SU-DHL-6 (cell line): Measurements from ENCODE around the gene IL1RL2.

ENCODE experiments used
- H2AFZ ChIP-seq: fragments of 200-600 bp; sonication (generic); 2 replicates; pipeline ENCODE4 v1.6.1; 2014; ENCODE audit warnings: low read depth, mild to moderate bottlenecking, moderate library complexity, mixed read lengths, antibody characterized with exemption, low read length; ENCODE audit not compliant: severe bottlenecking
- H3F3A ChIP-seq: fragments of 200-600 bp; shearing (Covaris generic); 2 replicates; pipeline ENCODE4 v1.6.0; 2016; ENCODE audit warnings: antibody characterized with exemption, mild to moderate bottlenecking; ENCODE audit not compliant: insufficient read depth
- H3K27ac ChIP-seq: fragments of 200-600 bp; sonication (generic); 2 replicates; pipeline ENCODE4 v1.5.1; 2016; ENCODE audit warnings: low read depth, mild to moderate bottlenecking, low read length, moderate library complexity, mixed read lengths
- H3K27me3 ChIP-seq: fragments of 200-600 bp; sonication (generic), shearing (Covaris generic); 2 replicates; pipeline ENCODE4 v1.6.0; 2014; ENCODE audit warnings: mild to moderate bottlenecking, low read length
- H3K36me3 ChIP-seq: fragments of 200-600 bp; sonication (generic); 2 replicates; pipeline ENCODE4 v1.6.1; 2014; ENCODE audit warnings: mild to moderate bottlenecking, low read length, mixed read lengths
- H3K4me2 ChIP-seq: fragments of 300-600, 200-600 bp; shearing (Covaris generic), sonication (generic); 2 replicates; pipeline ENCODE4 v1.6.0; 2014; ENCODE audit warnings: low read length, low read depth, mild to moderate bottlenecking; ENCODE audit not compliant: poor library complexity, severe bottlenecking
- H3K4me3 ChIP-seq: fragments of 200-600 bp; sonication (generic); 2 replicates; pipeline ENCODE4 v1.5.1; 2014; ENCODE audit warnings: antibody characterized with exemption, low read length, mild to moderate bottlenecking, mixed read lengths; ENCODE audit not compliant: insufficient read depth, poor library complexity, severe bottlenecking
- H3K79me2 ChIP-seq: fragments of 200-600 bp; sonication (generic); 2 replicates; pipeline ENCODE4 v1.6.1; 2014; ENCODE audit warnings: mild to moderate bottlenecking, low read length, moderate library complexity; ENCODE audit not compliant: insufficient read depth
- H3K9ac ChIP-seq: fragments of 200-600 bp; sonication (generic); 2 replicates; pipeline ENCODE4 v1.7.0; 2014; ENCODE audit warnings: mild to moderate bottlenecking, low read length
- H3K9me2 ChIP-seq: fragments of 200-600 bp; sonication (generic); replicated peaks from 2 replicates; pipeline ENCODE4 v1.6.1; 2014; ENCODE audit warnings: low read length; ENCODE audit not compliant: insufficient read depth
- H3K9me3 ChIP-seq: fragments of 200-600 bp; sonication (generic); 2 replicates; pipeline ENCODE4 v1.6.1; 2014; ENCODE audit warnings: low read length, mixed read lengths; ENCODE audit not compliant: insufficient read depth
- H4K20me1 ChIP-seq: fragments of 200-600 bp; sonication (generic); 2 replicates; pipeline ENCODE4 v1.6.1; 2014; ENCODE audit warnings: low read depth, mild to moderate bottlenecking, antibody characterized with exemption, low read length, moderate library complexity, mixed read lengths
- CTCF ChIP-seq: fragments of 200-600 bp; sonication (generic); IDR thresholded peaks from one replicate; pipeline ENCODE4 v1.5.1; 2017; ENCODE audit warnings: antibody characterized with exemption, mild to moderate bottlenecking, low read length, moderate library complexity; ENCODE audit not compliant: insufficient read depth, poor library complexity, severe bottlenecking
- EZH2phosphoT487 ChIP-seq: fragments of 200-600 bp; sonication (generic), shearing (Covaris generic); conservative IDR thresholded peaks from 2 replicates; pipeline ENCODE4 v1.6.1; 2018; ENCODE audit warnings: mild to moderate bottlenecking, antibody characterized with exemption, low read length, moderate library complexity, mixed read lengths

The IL1RL2 gene

GRCh38 chr2:102279391-102279735 lies 92.5 kb downstream of the IL1RL2 start:
- TF ChIP-seq CTCF: no peak
- no peak for TF ChIP-seq EZH2phosphoT487
- no peak overlapping the region for H2AFZ ChIP-seq
- H3K9me2 ChIP-seq: no peaks in the 10 kb centered on the region
- peaks cover 8% of the 10 kb centered on the region; the same call in 1 of the 2 replicates for H3K9me3 ChIP-seq
- no peak overlapping the region for H3K4me2 ChIP-seq
- no peak overlapping the region for H3K9ac ChIP-seq
- no peaks in the 10 kb centered on the region for H3K36me3 ChIP-seq
- H4K20me1 ChIP-seq: no peaks in the 10 kb centered on the region
- no peaks in the 10 kb centered on the region for H3K27me3 ChIP-seq
- H3K4me3 ChIP-seq: no peak overlapping the region
- H3K79me2 ChIP-seq: no peaks in the 10 kb centered on the region
- no peak overlapping the region for H3K27ac ChIP-seq
- no peaks in the 10 kb centered on the region for H3F3A ChIP-seq

GRCh38 chr2:102282678-102283091 lies 95.9 kb downstream of the IL1RL2 start:
- no peaks in the 10 kb centered on the region for H3K36me3 ChIP-seq
- H3K9ac ChIP-seq: no peak overlapping the region
- H3K4me2 ChIP-seq: no peak overlapping the region
- H3F3A ChIP-seq: no peaks in the 10 kb centered on the region
- H3K27ac ChIP-seq: no peak overlapping the region
- TF ChIP-seq EZH2phosphoT487: no peak
- TF ChIP-seq CTCF: no peak
- H3K4me3 ChIP-seq: no peak overlapping the region
- H3K9me3 ChIP-seq: no peaks in the 10 kb centered on the region
- H4K20me1 ChIP-seq: no peaks in the 10 kb centered on the region
- no peak overlapping the region for H2AFZ ChIP-seq
- H3K9me2 ChIP-seq: no peaks in the 10 kb centered on the region
- H3K79me2 ChIP-seq: no peaks in the 10 kb centered on the region
- H3K27me3 ChIP-seq: no peaks in the 10 kb centered on the region

- Histone ChIP-seq H3K27ac (no peak overlapping the region), H2AFZ (no peak overlapping the region), H3K4me2 (no peak overlapping the region), H3K9ac (no peak overlapping the region), H3F3A (no peaks in the 10 kb centered on the region), H3K79me2 (no peaks in the 10 kb centered on the region), H3K27me3 (no peaks in the 10 kb centered on the region), H4K20me1 (no peaks in the 10 kb centered on the region), H3K9me2 (no peaks in the 10 kb centered on the region), H3K9me3 (no peaks in the 10 kb centered on the region), H3K4me3 (no peak overlapping the region), H3K36me3 (no peaks in the 10 kb centered on the region)
- TF ChIP-seq EZH2phosphoT487 (no peak), CTCF (no peak)
Measured at GRCh38 chr2:102283996-102284395, 97.2 kb downstream of the IL1RL2 start.

DNA sequence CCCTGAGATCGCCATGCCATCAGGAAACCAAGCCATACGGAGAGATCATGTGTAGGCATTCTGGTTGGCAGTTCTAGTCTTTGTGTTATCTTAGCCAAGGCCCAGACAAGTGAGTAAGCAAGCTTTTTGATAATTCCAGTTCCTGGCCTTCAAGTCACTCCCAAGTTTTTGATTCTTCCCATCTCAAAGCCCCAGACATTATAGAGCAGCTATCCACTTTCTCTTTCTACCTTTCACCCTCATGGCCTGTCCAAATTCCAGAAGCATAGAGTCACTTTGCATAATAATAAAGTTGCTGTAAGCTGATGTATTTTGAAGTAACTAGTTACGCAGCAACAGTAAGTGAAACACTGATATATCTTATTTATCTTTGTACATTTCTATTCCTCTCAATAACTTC lies 97.8 kb downstream of the IL1RL2 start:
- Histone ChIP-seq H3K27me3 (no peaks in the 10 kb centered on the region), H3K9me2 (no peaks in the 10 kb centered on the region), H3F3A (no peaks in the 10 kb centered on the region)

More for the DNA sequence above, 97.8 kb downstream of the IL1RL2 start:
- Histone ChIP-seq H3K27ac (no peak overlapping the region), H3K9me3 (no peaks in the 10 kb centered on the region), H3K9ac (no peak overlapping the region), H3K4me2 (no peak overlapping the region), H3K36me3 (no peaks in the 10 kb centered on the region), H2AFZ (no peak overlapping the region), H3K79me2 (no peaks in the 10 kb centered on the region), H3K4me3 (no peak overlapping the region), H4K20me1 (no peaks in the 10 kb centered on the region)
- no peak for TF ChIP-seq CTCF
- no peak for TF ChIP-seq EZH2phosphoT487
